Heart left ventricle (tissue), 16 donors: ENCODE results near the gene EPS8. TPM values are rescaled to one million over a fixed set of nuclear protein-coding genes. Genes with fewer than 3 reads are reported as not detected.
"Not testable (repeated sequence)": the region's sequence is repeated elsewhere in the genome, so short reads cannot be mapped to it uniquely, and the experiment has no call there.

ENCODE experiments used
- ATAC-seq, 4 donors: fragments of 200-7000 bp; cut with Tn5 transposase; one replicate each; pipeline ENCODE4 v1.9.1; 2020 to 2022; ENCODE audit warnings: moderate library complexity in 4 of 4, mild to moderate bottlenecking in 3 of 4, moderate number of reproducible peaks in 1 of 4
- DNase-seq, 5 donors: peaks; one replicate each; pipeline ENCODE4 v3.0.0-alpha.2; 2020
- H3K27ac ChIP-seq, 12 donors: fragments of 200-600 bp; sonication (generic) in 4 of 12; one replicate each; pipeline versions ENCODE4 v1.5.0 to v1.8.0; 2016 to 2022; ENCODE audit warnings: mild to moderate bottlenecking in 2 of 12
- H3K27me3 ChIP-seq, 9 donors: fragments of 200-600 bp; sonication (generic) in 2 of 9; one replicate each; pipeline versions ENCODE4 v1.5.1 to v1.8.0; 2016 to 2022; ENCODE audit warnings: mild to moderate bottlenecking in 3 of 9
- H3K36me3 ChIP-seq, 9 donors: fragments of 200-600 bp; sonication (generic) in 2 of 9; one replicate each; pipeline versions ENCODE4 v1.5.0 to v1.8.0; 2018 to 2022; ENCODE audit warnings: mild to moderate bottlenecking in 2 of 9
- H3K4me1 ChIP-seq, 12 donors: fragments of 200-600 bp; sonication (generic) in 4 of 12; one replicate each; pipeline versions ENCODE4 v1.5.0 to v1.8.0; 2016 to 2022; ENCODE audit warnings: mild to moderate bottlenecking in 3 of 12
- H3K4me3 ChIP-seq, 12 donors: fragments of 200-600 bp; sonication (generic) in 4 of 12; one replicate each; pipeline versions ENCODE4 v1.5.0 to v1.8.0; 2017 to 2022; ENCODE audit warnings: mild to moderate bottlenecking in 9 of 12, moderate library complexity in 4 of 12
- H3K9me3 ChIP-seq, 12 donors: fragments of 200-600 bp; sonication (generic) in 4 of 12; one replicate each; pipeline versions ENCODE4 v1.5.0 to v1.8.0; 2016 to 2022; ENCODE audit warnings: mild to moderate bottlenecking in 1 of 12
- CTCF ChIP-seq, 12 donors: fragments of 200-600 bp; sonication (generic) in 4 of 12; IDR thresholded peaks; one replicate each; pipeline versions ENCODE4 v1.5.0 to v1.8.0; 2018 to 2022; ENCODE audit warnings: antibody characterized with exemption in 12 of 12, mild to moderate bottlenecking in 5 of 12
- POLR2A ChIP-seq, 2 donors: fragments of 450-650 bp; IDR thresholded peaks; one replicate each; pipeline ENCODE4 v1.6.1; 2017; ENCODE audit warnings: antibody characterized with exemption in 2 of 2, mild to moderate bottlenecking in 2 of 2, moderate library complexity in 2 of 2
- WGBS, 4 donors: extraction: QIAGEN DNeasy Blood & Tissue Kit in 2 of 4; methylation state at CpG; one replicate each; pipeline versions ENCODE4 v1.1.5 to v1.1.7; 2013 to 2018; 5-methylcytosine and 5-hydroxymethylcytosine counted together
- intact Hi-C, 10 donors: fragments of 100-400 bp; cut with DNase I; formaldehyde crosslinking; loops; one replicate each; pipeline versions ENCODE4 v1.11.1 to v1.14.2; 2022
- polyA plus RNA-seq, 2 donors: library from polyadenylated mRNA; stranded (reverse); fragments of 200-250 nt; gene quantifications; one replicate each; pipeline ENCODE4 v1.2.3, GENCODE V29; 2013
- total RNA-seq, 9 donors: library from RNA; depleted of rRNA in 2 of 9; stranded (reverse); fragments of >200 nt in 2 of 9; fragmentation: NEBNext Ultra II Directional in 3 of 9; extraction: Animal tissue kit (Norgen Biotek cat#: 25700) in 3 of 9; gene quantifications; one replicate each; pipeline versions ENCODE4 v1.1.0 to v1.2.4, GENCODE V29; 2016 to 2023
- donor health status: ischemic (EF 13 %, LVEDD 7.1; RV severe dilation, severe dysfunction).
- donor health status: healthy with polysubstance abuse.
- donor health status: DM: no; HTN: yes; CAD: no.
- donor health status: DM: no; HTN: no; CAD: no.
- donor health status: ischemic (EF 25% LVEDD 6.9; RV normal size, moderate dysfunction).
- donor health status: ischemic (EF 25% LVEDD 5.7; RV mildly dilated, moderate dysfunction).
- donor health status: healthy.
- donor health status: DM: yes; HTN: yes; CAD: no.
- donor health status: ischemic (EF 35%, LVEDD 5.7; RV mildly dilated, moderate dysfunction).
- donor health status: nonischemic (EF 11% LVEDD 7.7; RV severe dilation, severe dysfunction).
- donor health status: DM: yes; HTN: yes; CAD: no.
- donor health status: PGD.
- donor health status: ischemic (EF 29% LVEDD 5.4; RV normal size, mild dysfunction).
- donor health status: nonischemic (EF 23%, LVEDD 6.1; RV moderate dilation, normal function).

EPS8 gene
- total and polyA plus RNA-seq, 11 donors: 11.7 to 56.0 (median 20.9) TPM

DNA sequence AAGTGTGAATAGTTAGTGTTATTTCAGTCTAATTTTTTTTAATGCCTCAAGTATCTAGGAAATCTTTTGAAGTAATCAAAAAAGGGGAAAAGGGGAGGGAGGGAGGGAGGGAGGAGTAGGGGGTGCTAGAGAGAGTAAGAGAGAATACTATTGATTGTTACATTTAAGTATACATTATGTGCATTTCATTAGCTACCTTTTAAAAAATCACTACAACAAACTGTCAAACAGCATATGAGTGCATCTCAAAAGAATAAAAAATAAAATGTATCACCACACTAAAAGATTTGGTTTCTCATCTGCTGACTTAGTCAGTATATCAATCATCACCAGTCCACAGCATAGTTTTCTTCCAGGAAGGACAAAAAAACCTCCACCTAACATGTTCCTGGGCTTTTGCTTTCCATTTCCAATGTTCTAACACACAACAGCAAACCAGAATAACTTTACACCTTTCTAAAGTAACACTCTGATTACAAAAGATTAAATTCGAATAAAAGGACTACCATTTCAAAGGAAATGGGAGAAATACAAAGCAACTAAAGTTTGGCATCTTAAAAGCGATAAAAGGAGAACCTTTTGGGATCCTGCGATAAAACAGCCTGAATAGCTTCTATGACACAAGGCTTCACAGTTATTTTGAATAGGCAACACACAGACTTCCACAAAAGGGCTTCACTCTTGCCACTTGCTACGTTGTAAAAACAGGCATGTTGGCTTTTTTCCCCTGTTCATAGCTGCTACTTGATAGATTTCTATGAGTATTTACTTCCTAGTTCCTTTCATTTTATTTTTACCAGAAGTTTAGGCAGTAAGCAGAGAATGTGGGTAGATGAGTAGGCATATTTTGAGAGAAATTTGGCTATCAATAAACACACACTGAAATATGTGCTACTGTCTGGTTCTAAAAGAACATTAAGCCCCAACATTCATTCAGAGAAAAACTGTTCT lies 160.9 kb downstream of the EPS8 start:
- peaks cover 0 to 24% (median 16%) of the 10 kb centered on the region in 9 donors for H3K36me3 ChIP-seq
- WGBS, 4 donors: 38 to 43% (median 42%) methylated on average over 4 of the region's 4 CpGs
- intact Hi-C loops: loop anchor here in 3 of 10 donors (2.0 to 5.0 kb wide), 2 partner anchors 36 to 37 kb away; no protein-coding TSS in a partner anchor
- no peak for TF ChIP-seq POLR2A (IDR thresholded peaks at IDR 0.05)
- no peak for TF ChIP-seq CTCF (IDR thresholded peaks at IDR 0.05)
- H3K27ac ChIP-seq: peak overlapping the region; percentile 75 to 90 (median 82)
- peak overlapping the region in 2 of 12 donors; percentile 3 to 5 for H3K4me3 ChIP-seq
- ATAC-seq: peak in 3 of 4 donors; percentile 26 to 50 (median 44)
- DNase-seq: no peak
- no peaks in the 10 kb centered on the region for H3K9me3 ChIP-seq
- H3K4me1 ChIP-seq: peaks cover 0 to 54% (median 26%) of the 10 kb centered on the region in 12 donors
- no peaks in the 10 kb centered on the region for H3K27me3 ChIP-seq

DNA sequence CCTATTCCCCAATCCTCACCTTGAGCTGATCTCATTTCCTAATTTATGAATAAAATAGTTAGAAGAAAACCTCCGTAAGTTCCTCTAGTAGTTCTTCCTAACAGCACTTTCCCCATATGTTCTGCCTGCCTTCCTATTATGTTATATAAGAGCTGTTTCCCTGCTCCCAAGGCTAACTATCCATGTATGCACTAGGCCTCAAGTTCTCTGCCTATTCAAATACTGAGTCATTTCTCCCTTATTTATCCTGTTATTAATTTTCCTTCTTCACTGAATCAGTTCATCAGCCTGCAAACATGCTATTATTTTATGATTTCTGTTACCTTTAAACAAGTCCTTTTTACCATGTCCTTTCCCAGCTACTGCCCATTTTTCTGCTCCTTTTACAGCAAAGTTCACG lies 164.1 kb downstream of the EPS8 start:
- intact Hi-C loops: loop anchor here in 2 of 10 donors (5.0 kb wide), 1 partner anchor 33 kb away; no protein-coding TSS in a partner anchor
- H3K27ac ChIP-seq: peak overlapping the region in 2 of 12 donors; percentile 15 to 16

DNA sequence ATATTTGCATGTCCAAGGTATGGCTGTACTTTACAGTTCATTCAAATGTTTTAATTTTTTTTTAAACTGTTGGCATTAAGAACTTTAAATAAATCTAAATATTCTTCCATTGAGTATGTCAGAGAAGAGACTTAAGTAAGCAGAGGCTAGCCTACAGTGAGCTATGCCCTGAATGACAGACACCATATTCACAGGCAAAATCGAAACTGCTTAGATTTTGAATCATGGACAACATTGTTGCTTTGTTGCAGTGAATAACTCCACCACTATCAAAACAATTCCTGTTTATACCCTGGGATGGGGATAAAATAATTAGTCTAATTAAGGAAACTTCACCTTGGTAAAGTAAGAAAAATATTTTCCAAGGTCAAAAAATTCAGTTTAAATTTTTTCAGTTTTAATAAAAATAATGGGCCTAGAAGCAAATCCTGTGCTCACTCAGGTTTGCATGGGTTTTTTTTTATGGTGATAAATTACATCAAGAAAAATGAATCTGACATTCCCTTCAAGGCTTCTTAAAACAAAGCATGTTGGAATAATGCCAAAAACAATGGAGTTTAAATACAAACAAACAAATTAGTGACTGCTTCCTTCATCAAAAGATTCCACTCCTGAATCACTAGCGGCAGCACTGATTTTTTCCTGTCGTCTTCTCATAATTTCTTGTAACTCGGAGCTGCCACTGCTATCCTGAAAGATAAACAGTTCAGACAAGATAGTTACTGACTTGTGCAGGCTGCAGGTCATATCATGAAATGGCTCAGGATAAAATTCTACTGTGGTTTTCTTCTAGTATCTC lies 168.2 kb downstream of the EPS8 start:
- 59 to 69% (median 64%) methylated on average over 4 of the region's 4 CpGs for WGBS, 4 donors
- intact Hi-C loops: no loop called here
- DNase-seq: no peak
- Histone ChIP-seq H3K9me3 (peaks cover 0 to 5% (median 0%) of the 10 kb centered on the region in 12 donors), H3K4me3 (no peak overlapping the region), H3K36me3 (peaks cover 0 to 66% (median 20%) of the 10 kb centered on the region in 9 donors), H3K27me3 (no peaks in the 10 kb centered on the region), H3K27ac (peak overlapping the region in 1 of 12 donors; percentile 20), H3K4me1 (peaks cover 0 to 11% (median 0%) of the 10 kb centered on the region in 12 donors)
- no peak for ATAC-seq
- TF ChIP-seq CTCF (IDR thresholded peaks at IDR 0.05) (no peak), POLR2A (IDR thresholded peaks at IDR 0.05) (no peak)

More for the DNA sequence above, 164.1 kb downstream of the EPS8 start:
- ATAC-seq (no peak), DNase-seq (no peak)
- Histone ChIP-seq H3K36me3 (peaks cover 0 to 40% (median 20%) of the 10 kb centered on the region in 9 donors), H3K4me3 (no peak overlapping the region), H3K4me1 (peaks cover 0 to 40% (median 18%) of the 10 kb centered on the region in 12 donors), H3K27me3 (no peaks in the 10 kb centered on the region), H3K9me3 (no peaks in the 10 kb centered on the region)
- no peak for TF ChIP-seq POLR2A (IDR thresholded peaks at IDR 0.05)
- TF ChIP-seq CTCF (IDR thresholded peaks at IDR 0.05): no peak
- WGBS, 4 donors: 96 to 100% (median 98%) methylated on average over 2 of the region's 2 CpGs

DNA sequence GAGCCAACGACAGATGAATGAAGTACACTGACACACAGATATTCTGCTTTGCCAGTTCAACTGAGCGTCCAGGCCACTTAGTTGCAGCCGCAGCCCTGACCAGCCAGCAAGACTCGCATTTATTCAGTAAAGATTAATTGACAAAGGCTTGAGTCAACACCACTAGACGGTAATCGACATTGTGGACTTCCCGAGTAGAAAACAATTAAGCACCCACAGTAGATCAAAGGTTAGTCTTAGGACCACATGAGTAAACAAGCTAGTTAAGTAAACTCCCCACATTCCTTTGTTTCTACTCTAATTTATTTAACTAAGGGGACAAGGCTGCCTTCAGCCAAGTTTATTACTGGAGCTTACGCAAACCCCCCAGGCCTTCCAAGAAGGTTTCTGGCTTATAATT lies 172.7 kb downstream of the EPS8 start:
- peaks cover 0 to 39% (median 8%) of the 10 kb centered on the region in 9 donors for H3K36me3 ChIP-seq
- 97 to 98% (median 98%) methylated on average over 8 of the region's 8 CpGs for WGBS, 4 donors
- peaks cover 0 to 11% (median 0%) of the 10 kb centered on the region in 12 donors for H3K4me1 ChIP-seq
- ATAC-seq, intact Hi-C loops, DNase-seq, H3K27ac ChIP-seq, H3K4me3 ChIP-seq, H3K27me3 ChIP-seq: not testable (repeated sequence)
- peaks cover 0 to 33% (median 2%) of the 10 kb centered on the region in 12 donors for H3K9me3 ChIP-seq
